Measurements from ENCODE around the gene GABRG3. TPM values are rescaled to one million over a fixed set of nuclear protein-coding genes. Genes with fewer than 3 reads are reported as not detected.

The GABRG3 gene
- total RNA-seq, 2 experiments from 2014 or later = not detected

DNA sequence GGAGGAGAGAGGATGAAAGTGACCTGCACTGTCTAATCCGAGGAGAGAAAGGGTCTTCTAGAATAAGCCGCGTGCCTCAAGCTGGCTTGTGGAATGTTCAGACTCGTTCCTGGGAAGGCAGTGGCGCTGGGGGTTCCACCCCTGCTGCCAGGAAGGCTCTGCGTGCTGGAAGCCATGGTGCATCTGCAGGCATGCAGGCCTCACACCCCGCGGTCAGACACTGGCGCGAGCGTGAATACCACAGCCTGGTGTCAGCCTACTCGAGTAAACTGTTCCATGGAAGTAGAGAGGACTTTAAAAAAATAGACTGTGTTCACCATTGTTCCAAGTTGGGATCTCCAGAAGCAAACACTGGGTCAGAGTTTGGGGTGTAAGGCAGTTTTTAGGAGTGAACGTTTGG lies 25.9 kb upstream of the GABRG3 start:
- Histone ChIP-seq H3K4me3 (ENCODE audit: low read length) (no peak overlapping the region), H3K9me3 (ENCODE audit: control insufficient read depth in 1 of 2, insufficient read depth in 1 of 2, low read length in 2 of 2) (peaks cover 0 to 27% of the 10 kb centered on the region in 2 experiments), H3K27ac (ENCODE audit: low read depth in 1 of 2, low read length in 2 of 2) (no peak overlapping the region), H3K27me3 (ENCODE audit: control insufficient read depth in 1 of 2, insufficient read depth in 2 of 2, low read length in 2 of 2) (no peaks in the 10 kb centered on the region), H3K36me3 (ENCODE audit: insufficient read depth, low read length) (no peaks in the 10 kb centered on the region), H3K4me1 (ENCODE audit: insufficient read depth, low read length) (no peaks in the 10 kb centered on the region)
- POLR2A ChIA-PET = no interaction called here
- Mint-ChIP-seq H3K9me3 (no peaks in the 10 kb centered on the region), H3K4me1 (ENCODE audit: low read depth) (no peaks in the 10 kb centered on the region), H3K27me3 (no peaks in the 10 kb centered on the region), H3K4me3 (no peak overlapping the region), H3K36me3 (ENCODE audit: low read depth) (no peaks in the 10 kb centered on the region), H3K27ac (no peak overlapping the region)
- CTCF ChIA-PET = no interaction called here
- ATAC-seq (ENCODE audit: poor library complexity) = no peak
- TF ChIP-seq, protein P1, sequence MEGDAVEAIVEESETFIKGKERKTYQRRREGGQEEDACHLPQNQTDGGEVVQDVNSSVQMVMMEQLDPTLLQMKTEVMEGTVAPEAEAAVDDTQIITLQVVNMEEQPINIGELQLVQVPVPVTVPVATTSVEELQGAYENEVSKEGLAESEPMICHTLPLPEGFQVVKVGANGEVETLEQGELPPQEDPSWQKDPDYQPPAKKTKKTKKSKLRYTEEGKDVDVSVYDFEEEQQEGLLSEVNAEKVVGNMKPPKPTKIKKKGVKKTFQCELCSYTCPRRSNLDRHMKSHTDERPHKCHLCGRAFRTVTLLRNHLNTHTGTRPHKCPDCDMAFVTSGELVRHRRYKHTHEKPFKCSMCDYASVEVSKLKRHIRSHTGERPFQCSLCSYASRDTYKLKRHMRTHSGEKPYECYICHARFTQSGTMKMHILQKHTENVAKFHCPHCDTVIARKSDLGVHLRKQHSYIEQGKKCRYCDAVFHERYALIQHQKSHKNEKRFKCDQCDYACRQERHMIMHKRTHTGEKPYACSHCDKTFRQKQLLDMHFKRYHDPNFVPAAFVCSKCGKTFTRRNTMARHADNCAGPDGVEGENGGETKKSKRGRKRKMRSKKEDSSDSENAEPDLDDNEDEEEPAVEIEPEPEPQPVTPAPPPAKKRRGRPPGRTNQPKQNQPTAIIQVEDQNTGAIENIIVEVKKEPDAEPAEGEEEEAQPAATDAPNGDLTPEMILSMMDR (IDR thresholded peaks at IDR 0.05) = no peak
- intact Hi-C loops (cut with DNase I, micrococcal nuclease) = no loop called here
- no peak for DNase-seq

DNA sequence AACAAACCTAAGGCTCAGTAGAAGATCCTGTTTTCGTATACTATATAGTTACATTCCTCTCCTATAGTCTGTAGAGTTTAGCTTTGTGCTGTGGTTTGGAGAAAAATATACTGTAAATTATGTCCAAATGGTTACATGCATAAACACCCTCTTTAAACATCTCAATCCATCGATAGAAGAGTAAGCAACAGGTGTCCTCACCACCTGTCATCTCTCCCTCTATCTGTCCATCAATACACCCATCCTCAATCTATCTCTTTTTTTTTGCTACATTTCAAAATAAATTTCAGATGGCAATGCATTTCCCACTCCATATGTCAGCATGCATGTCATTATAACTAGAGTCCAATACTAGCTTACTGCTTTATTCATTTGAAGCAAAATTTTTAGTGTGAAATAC lies 21.0 kb upstream of the GABRG3 start:
- peaks cover 10% of the 10 kb centered on the region for H3K9me3 Mint-ChIP-seq
- intact Hi-C loops (cut with DNase I, micrococcal nuclease) = no loop called here
- no peak overlapping the region for H3K27ac Mint-ChIP-seq
- ChIA-PET CTCF (no interaction called here), POLR2A (no interaction called here)
- no peaks in the 10 kb centered on the region for H3K27me3 Mint-ChIP-seq
- H3K27me3 ChIP-seq (ENCODE audit: control insufficient read depth in 1 of 2, insufficient read depth in 2 of 2, low read length in 2 of 2) = no peaks in the 10 kb centered on the region
- no peaks in the 10 kb centered on the region for H3K36me3 ChIP-seq (ENCODE audit: insufficient read depth, low read length)
- no peak overlapping the region for H3K27ac ChIP-seq (ENCODE audit: low read depth in 1 of 2, low read length in 2 of 2)
- ATAC-seq (ENCODE audit: poor library complexity) (no peak), DNase-seq (no peak)
- TF ChIP-seq, protein P1 (IDR thresholded peaks at IDR 0.05) = no peak
- H3K9me3 ChIP-seq (ENCODE audit: control insufficient read depth in 1 of 2, insufficient read depth in 1 of 2, low read length in 2 of 2) = peaks cover 6 to 10% of the 10 kb centered on the region in 2 experiments
- no peak overlapping the region for H3K4me3 Mint-ChIP-seq
- H3K4me1 ChIP-seq (ENCODE audit: insufficient read depth, low read length) = no peaks in the 10 kb centered on the region
- H3K4me1 Mint-ChIP-seq (ENCODE audit: low read depth) = no peaks in the 10 kb centered on the region
- no peak overlapping the region for H3K4me3 ChIP-seq (ENCODE audit: low read length)
- no peaks in the 10 kb centered on the region for H3K36me3 Mint-ChIP-seq (ENCODE audit: low read depth)

DNA sequence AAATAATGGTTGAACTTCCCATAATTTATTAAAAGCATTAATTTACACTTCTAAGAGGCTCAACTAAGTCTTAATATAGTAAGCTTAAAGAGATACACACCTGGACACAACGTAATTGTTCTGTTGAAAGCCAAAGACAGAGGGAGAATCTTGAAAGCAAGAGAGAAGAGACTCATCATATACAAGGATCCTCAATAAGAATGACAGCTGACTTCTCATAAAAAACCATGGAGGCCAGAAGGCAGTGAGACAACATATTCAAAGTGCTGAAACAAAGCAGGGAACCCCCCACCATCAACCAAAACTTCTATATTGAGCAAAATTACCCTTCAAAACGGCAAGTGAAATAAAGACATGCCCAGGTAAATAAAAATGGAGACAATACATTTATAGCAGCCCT lies 16.6 kb upstream of the GABRG3 start:
- no peak for DNase-seq
- no peak for ATAC-seq (ENCODE audit: poor library complexity)
- intact Hi-C loops (cut with DNase I, micrococcal nuclease) = no loop called here
- Mint-ChIP-seq H3K4me3 (no peak overlapping the region), H3K27me3 (no peaks in the 10 kb centered on the region), H3K36me3 (ENCODE audit: low read depth) (no peaks in the 10 kb centered on the region), H3K9me3 (peaks cover 10% of the 10 kb centered on the region), H3K4me1 (ENCODE audit: low read depth) (no peaks in the 10 kb centered on the region), H3K27ac (no peak overlapping the region)
- ChIA-PET CTCF (no interaction called here), POLR2A (no interaction called here)
- TF ChIP-seq, protein P1 (IDR thresholded peaks at IDR 0.05) = no peak
- Histone ChIP-seq H3K4me1 (ENCODE audit: insufficient read depth, low read length) (no peaks in the 10 kb centered on the region), H3K36me3 (ENCODE audit: insufficient read depth, low read length) (no peaks in the 10 kb centered on the region), H3K27ac (ENCODE audit: low read depth in 1 of 2, low read length in 2 of 2) (no peak overlapping the region), H3K9me3 (ENCODE audit: control insufficient read depth in 1 of 2, insufficient read depth in 1 of 2, low read length in 2 of 2) (peaks cover 0 to 6% of the 10 kb centered on the region in 2 experiments), H3K4me3 (ENCODE audit: low read length) (no peak overlapping the region), H3K27me3 (ENCODE audit: control insufficient read depth in 1 of 2, insufficient read depth in 2 of 2, low read length in 2 of 2) (no peaks in the 10 kb centered on the region)

Measured in CD4-positive, alpha-beta T cell (primary cell).